Naive thymus-derived CD8-positive, alpha-beta T cell (primary cell): ENCODE data around the gene FGD5. TPM values are rescaled to one million over a fixed set of nuclear protein-coding genes. Genes with fewer than 3 reads are reported as not detected.

ENCODE experiments used
- ATAC-seq, 2 donors: fragments of 150-1000 bp; cut with Tn5 transposase in 1 of 2; sonication (Bioruptor Pico), chemical (Tn5 transposase) in 1 of 2; 1 replicate in 1 of 2; 2 replicates in 1 of 2; pipeline ENCODE4 v1.10.0; 2021; ENCODE audit warnings: mild to moderate bottlenecking in 2 of 2, moderate library complexity in 2 of 2
- POLR2A ChIA-PET: fragments of 350-600 bp; sonication (Branson Sonifier 250); formaldehyde crosslinking; loops from one replicate; lab custom pipeline; 2021; ENCODE audit warnings: antibody characterized with exemption; lab: Charles Lee
- DNase-seq, 10 donors: peaks; one replicate each; pipeline versions ENCODE4 v3.0.0 to v3.0.0-alpha.2; 2020 to 2022
- H3K27ac Mint-ChIP-seq, 10 donors: one replicate each; pipeline ENCODE4 v1.8.0; 2020 to 2022; ENCODE audit warnings: mild to moderate bottlenecking in 10 of 10, mixed read lengths in 10 of 10, moderate library complexity in 4 of 10, inconsistent platforms in 1 of 10
- H3K27me3 Mint-ChIP-seq, 5 donors: one replicate each; pipeline ENCODE4 v1.8.0; 2021 to 2022; ENCODE audit warnings: mixed read lengths in 5 of 5
- H3K36me3 Mint-ChIP-seq, 3 donors: one replicate each; pipeline ENCODE4 v1.8.0; 2020 to 2022; ENCODE audit warnings: mixed read lengths in 3 of 3, mild to moderate bottlenecking in 2 of 3, inconsistent platforms in 1 of 3
- H3K4me1 Mint-ChIP-seq, 4 donors: one replicate each; pipeline ENCODE4 v1.8.0; 2021 to 2022; ENCODE audit warnings: mixed read lengths in 4 of 4
- H3K4me3 Mint-ChIP-seq, 10 donors: one replicate each; pipeline ENCODE4 v1.8.0; 2020 to 2022; ENCODE audit warnings: mild to moderate bottlenecking in 10 of 10, mixed read lengths in 10 of 10, moderate library complexity in 6 of 10, inconsistent platforms in 1 of 10
- H3K9me3 Mint-ChIP-seq, 9 donors: one replicate each; pipeline ENCODE4 v1.8.0; 2020 to 2022; ENCODE audit warnings: mixed read lengths in 9 of 9, mild to moderate bottlenecking in 3 of 9, inconsistent platforms in 1 of 9, moderate library complexity in 1 of 9
- polyA plus RNA-seq, 3 donors: library from polyadenylated mRNA; unstranded; fragments of 300-500 nt; fragmentation: Illumina TruSeq; gene quantifications; one replicate each; pipeline ENCODE4 v1.2.3, GENCODE V29; 2021
- total RNA-seq, 8 experiments: library from RNA in 2 of 8; stranded (reverse) in 2 of 8; gene quantifications; one replicate each; pipeline ENCODE4 v1.2.3 and lab custom pipeline; 2021 to 2026

FGD5 gene
- total and polyA plus RNA-seq, 5 experiments from 2014 or later = 0.05 TPM; not detected in 4

- H3K36me3 Mint-ChIP-seq = no peaks in the 10 kb centered on the region
- DNase-seq (no peak), ATAC-seq (no peak)
- no peaks in the 10 kb centered on the region for H3K9me3 Mint-ChIP-seq
- H3K4me1 Mint-ChIP-seq = no peaks in the 10 kb centered on the region
- H3K27me3 Mint-ChIP-seq = peaks cover 0 to under 1% (median 0%) of the 10 kb centered on the region in 5 donors
- POLR2A ChIA-PET = interaction anchor here (1.9 kb wide), 1 partner anchor 21 kb away, joined by 7 read pairs; the partner anchor contains the start of gene NR2C2
- H3K4me3 Mint-ChIP-seq = no peak overlapping the region
- H3K27ac Mint-ChIP-seq = peak overlapping the region in 2 of 10 donors; percentile 20 to 51
Observed at GRCh38 chr3:14926592-14926991, 107.8 kb downstream of the FGD5 start.

GRCh38 chr3:14927308-14927707, 108.5 kb downstream of the FGD5 start:
- Mint-ChIP-seq H3K27me3 (peaks cover 0 to 3% (median 0%) of the 10 kb centered on the region in 5 donors), H3K27ac (no peak overlapping the region), H3K9me3 (no peaks in the 10 kb centered on the region), H3K4me1 (no peaks in the 10 kb centered on the region), H3K4me3 (no peak overlapping the region), H3K36me3 (no peaks in the 10 kb centered on the region)
- DNase-seq (no peak), ATAC-seq (no peak)
- POLR2A ChIA-PET = interaction anchor here (0.6 to 1.9 kb wide), 2 partner anchors 20 to 173 kb away, joined by 3 to 7 read pairs; partner anchors contain the start of gene NR2C2

GRCh38 chr3:14929310-14930074, 110.7 kb downstream of the FGD5 start:
- H3K9me3 Mint-ChIP-seq = no peaks in the 10 kb centered on the region
- peaks cover 0 to 3% (median 0%) of the 10 kb centered on the region in 5 donors for H3K27me3 Mint-ChIP-seq

GRCh38 chr3:14933820-14934425, 115.2 kb downstream of the FGD5 start:
- POLR2A ChIA-PET = no interaction called here
- H3K27me3 Mint-ChIP-seq = peaks cover 0 to 3% (median 0%) of the 10 kb centered on the region in 5 donors
- H3K36me3 Mint-ChIP-seq = no peaks in the 10 kb centered on the region
- H3K4me1 Mint-ChIP-seq = no peaks in the 10 kb centered on the region
- H3K27ac Mint-ChIP-seq = peak overlapping the region in 1 of 10 donors; percentile 33
- H3K4me3 Mint-ChIP-seq = no peak overlapping the region
- H3K9me3 Mint-ChIP-seq = no peaks in the 10 kb centered on the region
- ATAC-seq (no peak), DNase-seq (no peak)

More at GRCh38 chr3:14929310-14930074, 110.7 kb downstream of the FGD5 start:
- ATAC-seq (no peak), DNase-seq (no peak)
- Mint-ChIP-seq H3K36me3 (no peaks in the 10 kb centered on the region), H3K27ac (no peak overlapping the region), H3K4me3 (no peak overlapping the region), H3K4me1 (no peaks in the 10 kb centered on the region)
- POLR2A ChIA-PET = no interaction called here

- ATAC-seq = no peak
- POLR2A ChIA-PET = no interaction called here
- Mint-ChIP-seq H3K27ac (peak overlapping the region in 1 of 10 donors; percentile 51), H3K4me3 (no peak overlapping the region), H3K27me3 (peaks cover 0 to 3% (median 0%) of the 10 kb centered on the region in 5 donors), H3K36me3 (no peaks in the 10 kb centered on the region), H3K9me3 (no peaks in the 10 kb centered on the region), H3K4me1 (no peaks in the 10 kb centered on the region)
- DNase-seq = no peak
Observed at GRCh38 chr3:14935592-14936345, 117.0 kb downstream of the FGD5 start.

- Mint-ChIP-seq H3K27ac (peak overlapping the region in 2 of 10 donors; percentile 61 to 66), H3K27me3 (no peaks in the 10 kb centered on the region), H3K36me3 (peaks cover 0 to 12% (median 0%) of the 10 kb centered on the region in 3 donors), H3K4me3 (no peak overlapping the region), H3K4me1 (peaks cover 5 to 18% (median 11%) of the 10 kb centered on the region in 4 donors), H3K9me3 (no peaks in the 10 kb centered on the region)
- DNase-seq (no peak), ATAC-seq (no peak)
- POLR2A ChIA-PET = no interaction called here
Observed at GRCh38 chr3:14938954-14939353, 120.2 kb downstream of the FGD5 start.

- Mint-ChIP-seq H3K27ac (peak overlapping the region in 7 of 10 donors; percentile 4 to 55 (median 27)), H3K4me1 (peaks cover 15 to 39% (median 31%) of the 10 kb centered on the region in 4 donors), H3K36me3 (peaks cover 0 to 32% (median 4%) of the 10 kb centered on the region in 3 donors), H3K27me3 (no peaks in the 10 kb centered on the region), H3K9me3 (no peaks in the 10 kb centered on the region), H3K4me3 (no peak overlapping the region)
- ATAC-seq (no peak), DNase-seq (no peak)
- POLR2A ChIA-PET = no interaction called here
Observed at GRCh38 chr3:14941871-14942270, 123.1 kb downstream of the FGD5 start.

GRCh38 chr3:14943042-14943441, 124.3 kb downstream of the FGD5 start:
- no peak overlapping the region for H3K4me3 Mint-ChIP-seq

GRCh38 chr3:14946236-14946635, 127.5 kb downstream of the FGD5 start:
- H3K27ac Mint-ChIP-seq = peak overlapping the region; percentile 8 to 99 (median 95)
- POLR2A ChIA-PET = interaction anchor here (0.6 to 2.2 kb wide), 7 partner anchors 9 to 294 kb away, joined by 3 to 31 read pairs (median 5); partner anchors contain the start of genes CAPN7, CCDC174 and RBSN
- no peaks in the 10 kb centered on the region for H3K9me3 Mint-ChIP-seq
- H3K4me1 Mint-ChIP-seq = peaks cover 25 to 63% (median 56%) of the 10 kb centered on the region in 4 donors
- DNase-seq (no peak), ATAC-seq (no peak)
- H3K36me3 Mint-ChIP-seq = peaks cover 0 to 32% (median 4%) of the 10 kb centered on the region in 3 donors
- no peaks in the 10 kb centered on the region for H3K27me3 Mint-ChIP-seq
- peak overlapping the region; percentile 83 to 95 (median 91) for H3K4me3 Mint-ChIP-seq

More at GRCh38 chr3:14943042-14943441, 124.3 kb downstream of the FGD5 start:
- Mint-ChIP-seq H3K9me3 (no peaks in the 10 kb centered on the region), H3K27me3 (no peaks in the 10 kb centered on the region), H3K4me1 (peaks cover 15 to 41% (median 33%) of the 10 kb centered on the region in 4 donors), H3K36me3 (peaks cover 0 to 32% (median 4%) of the 10 kb centered on the region in 3 donors), H3K27ac (peak overlapping the region in 5 of 10 donors; percentile 8 to 82 (median 40))
- DNase-seq = no peak
- no peak for ATAC-seq
- POLR2A ChIA-PET = interaction anchor here (0.5 kb wide), 1 partner anchor 52 kb away, joined by 6 read pairs; no protein-coding TSS in a partner anchor

- DNase-seq = no peak
- Mint-ChIP-seq H3K36me3 (peaks cover 0 to 32% (median 4%) of the 10 kb centered on the region in 3 donors), H3K4me1 (peaks cover 23 to 63% (median 55%) of the 10 kb centered on the region in 4 donors)
Observed at GRCh38 chr3:14946739-14947099, 128.0 kb downstream of the FGD5 start.

GRCh38 chr3:14947100-14947885, 128.5 kb downstream of the FGD5 start, which contains the start of gene NR2C2:
Gene NR2C2 (plus strand): TSS chr3:14947583. CDS start chr3:15003915, 56,332 bp downstream.
- H3K4me1 Mint-ChIP-seq = peaks cover 23 to 67% (median 59%) of the 10 kb centered on the region in 4 donors
- ATAC-seq (peak; percentile 69 to 73), DNase-seq (peak; percentile 83 to 94 (median 86))
- peak within 1 kb of the TSS; percentile 93 to 100 (median 100) for H3K4me3 Mint-ChIP-seq
- H3K9me3 Mint-ChIP-seq = no peaks in the 10 kb centered on the region
- peak within 1 kb of the TSS; percentile 99 to 100 (median 100) for H3K27ac Mint-ChIP-seq
- H3K27me3 Mint-ChIP-seq = no peaks in the 10 kb centered on the region
- peaks cover 0 to 32% (median 4%) of the 10 kb centered on the region in 3 donors for H3K36me3 Mint-ChIP-seq
- POLR2A ChIA-PET = interaction anchor here (0.6 to 2.2 kb wide), 12 partner anchors 10 to 295 kb away, joined by 3 to 31 read pairs (median 4); partner anchors contain the start of genes CAPN7, CCDC174, MRPS25 and RBSN

More at GRCh38 chr3:14946739-14947099, 128.0 kb downstream of the FGD5 start:
- no peak for ATAC-seq
- no peaks in the 10 kb centered on the region for H3K9me3 Mint-ChIP-seq
- POLR2A ChIA-PET = interaction anchor here (0.6 to 2.2 kb wide), 12 partner anchors 9 to 294 kb away, joined by 3 to 31 read pairs (median 4); partner anchors contain the start of genes CAPN7, CCDC174, MRPS25 and RBSN
- peak overlapping the region; percentile 85 to 99 (median 96) for H3K27ac Mint-ChIP-seq
- peak overlapping the region; percentile 83 to 95 (median 91) for H3K4me3 Mint-ChIP-seq
- no peaks in the 10 kb centered on the region for H3K27me3 Mint-ChIP-seq
